Measurements from ENCODE around the gene SMYD5.

Gene SMYD5

GRCh38 chr2:73253400-73253799 is 39.4 kb downstream of the SMYD5 start:
- intact Hi-C loops (cut with DNase I; ENCODE audit: low total_unique reads), result no loop called here
- peaks cover 50 to 71% (median 62%) of the 10 kb centered on the region in 3 donors for H3K36me3 ChIP-seq
- H3K27ac ChIP-seq, result no peak overlapping the region

GRCh38 chr2:73253901-73254300 is 39.9 kb downstream of the SMYD5 start:
- Histone ChIP-seq H3K27ac (no peak overlapping the region), H3K36me3 (peaks cover 45 to 66% (median 57%) of the 10 kb centered on the region in 3 donors), H3K4me3 (no peak overlapping the region), H3K27me3 (no peaks in the 10 kb centered on the region), H3K9me3 (no peaks in the 10 kb centered on the region), H3K4me1 (no peaks in the 10 kb centered on the region)
- no peak for TF ChIP-seq CTCF (IDR thresholded peaks at IDR 0.05)
- intact Hi-C loops (cut with DNase I; ENCODE audit: low total_unique reads), result no loop called here
- peak in 1 of 2 donors; percentile 48 for DNase-seq

More at GRCh38 chr2:73253400-73253799, 39.4 kb downstream of the SMYD5 start:
- no peak for DNase-seq
- no peaks in the 10 kb centered on the region for H3K27me3 ChIP-seq
- H3K4me1 ChIP-seq, result no peaks in the 10 kb centered on the region
- TF ChIP-seq CTCF (IDR thresholded peaks at IDR 0.05), result no peak
- no peaks in the 10 kb centered on the region for H3K9me3 ChIP-seq
- H3K4me3 ChIP-seq, result no peak overlapping the region

- H3K4me3 ChIP-seq, result no peak overlapping the region
- H3K9me3 ChIP-seq, result no peaks in the 10 kb centered on the region
- H3K27me3 ChIP-seq, result no peaks in the 10 kb centered on the region
- no peak overlapping the region for H3K27ac ChIP-seq
- H3K36me3 ChIP-seq, result peaks cover 39 to 60% (median 52%) of the 10 kb centered on the region in 3 donors
- TF ChIP-seq CTCF (IDR thresholded peaks at IDR 0.05), result no peak
- intact Hi-C loops (cut with DNase I; ENCODE audit: low total_unique reads), result no loop called here
- no peak for DNase-seq
- no peaks in the 10 kb centered on the region for H3K4me1 ChIP-seq
These were observed 40.4 kb downstream of the SMYD5 start for GRCh38 chr2:73254343-73255006.

GRCh38 chr2:73255007-73255644 is 41.1 kb downstream of the SMYD5 start:
- H3K36me3 ChIP-seq, result peaks cover 33 to 53% (median 45%) of the 10 kb centered on the region in 3 donors
- H3K4me1 ChIP-seq, result no peaks in the 10 kb centered on the region
- no peak overlapping the region for H3K27ac ChIP-seq
- intact Hi-C loops (cut with DNase I; ENCODE audit: low total_unique reads), result no loop called here
- H3K9me3 ChIP-seq, result no peaks in the 10 kb centered on the region
- DNase-seq, result no peak
- no peaks in the 10 kb centered on the region for H3K27me3 ChIP-seq
- no peak for TF ChIP-seq CTCF (IDR thresholded peaks at IDR 0.05)
- no peak overlapping the region for H3K4me3 ChIP-seq

GRCh38 chr2:73255907-73256617 is 42.0 kb downstream of the SMYD5 start:
- H3K27me3 ChIP-seq, result no peaks in the 10 kb centered on the region
- TF ChIP-seq CTCF (IDR thresholded peaks at IDR 0.05), result no peak
- no peak overlapping the region for H3K4me3 ChIP-seq
- intact Hi-C loops (cut with DNase I; ENCODE audit: low total_unique reads), result no loop called here
- no peak overlapping the region for H3K27ac ChIP-seq
- peaks cover 24 to 44% (median 36%) of the 10 kb centered on the region in 3 donors for H3K36me3 ChIP-seq
- H3K9me3 ChIP-seq, result no peaks in the 10 kb centered on the region
- no peaks in the 10 kb centered on the region for H3K4me1 ChIP-seq
- no peak for DNase-seq
